GM12892 (cell line): ENCODE measurements around the gene KRT85.

Experiments used
- DNase-seq: peaks from one replicate; pipeline ENCODE4 v3.0.0; 2011; ENCODE audit not compliant: insufficient read length
- FAIRE-seq: peaks from 2 replicates; lab custom pipeline; 2011; peaks lifted over from hg19 to GRCh38; lab: Jason Lieb, UNC
- POLR2A ChIP-seq: IDR thresholded peaks from 2 replicates; pipeline ENCODE4 v1.6.1; 2011; ENCODE audit warnings: low read depth, low read length, control low read depth
- POLR2AphosphoS5 ChIP-seq: IDR thresholded peaks from 2 replicates; pipeline ENCODE4 v1.6.1; 2011; ENCODE audit warnings: low read depth, low read length, control low read depth
- TAF1 ChIP-seq: IDR thresholded peaks from 2 replicates; pipeline ENCODE4 v1.6.1; 2011; ENCODE audit warnings: low read depth, mild to moderate bottlenecking, control low read depth, low read length, borderline replicate concordance

KRT85 gene

DNA sequence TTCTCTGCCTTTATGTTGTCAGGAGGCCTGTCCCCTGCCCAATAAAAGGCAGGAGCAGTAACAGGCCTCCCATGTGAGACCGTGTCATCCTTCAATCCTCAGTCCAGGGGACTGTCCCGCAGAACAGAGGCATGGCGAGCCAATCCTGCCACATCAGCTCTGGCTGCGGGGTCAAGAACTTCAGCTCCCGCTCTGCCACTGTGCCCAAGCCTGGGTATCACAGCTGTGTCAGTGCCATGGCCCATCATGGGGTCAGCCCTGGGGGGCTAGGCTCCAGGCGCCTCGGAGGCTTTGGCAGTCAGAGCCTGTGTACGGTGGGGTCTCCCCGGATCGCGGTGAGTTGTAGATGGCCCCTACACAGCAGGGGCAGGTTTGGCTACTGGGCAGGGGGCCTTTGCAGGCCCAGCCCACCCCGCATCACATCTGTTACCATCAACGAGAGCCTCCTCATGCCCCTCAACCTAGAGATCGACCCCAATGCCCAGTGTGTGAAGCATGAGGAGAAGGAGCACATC, 26.2 kb downstream of the KRT85 start:
- TF ChIP-seq POLR2AphosphoS5 (no peak), TAF1 (no peak), POLR2A (no peak)
- FAIRE-seq (no peak), DNase-seq (no peak)

GRCh38 chr12:52338241-52338960, 28.9 kb downstream of the KRT85 start:
- FAIRE-seq: no peak
- no peak for TF ChIP-seq TAF1
- no peak for TF ChIP-seq POLR2A
- no peak for TF ChIP-seq POLR2AphosphoS5
- DNase-seq: no peak

- no peak for DNase-seq
- TF ChIP-seq TAF1: no peak
- no peak for TF ChIP-seq POLR2AphosphoS5
- TF ChIP-seq POLR2A: no peak
- no peak for FAIRE-seq
Observed at GRCh38 chr12:52337054-52337453, 30.2 kb downstream of the KRT85 start.

DNA sequence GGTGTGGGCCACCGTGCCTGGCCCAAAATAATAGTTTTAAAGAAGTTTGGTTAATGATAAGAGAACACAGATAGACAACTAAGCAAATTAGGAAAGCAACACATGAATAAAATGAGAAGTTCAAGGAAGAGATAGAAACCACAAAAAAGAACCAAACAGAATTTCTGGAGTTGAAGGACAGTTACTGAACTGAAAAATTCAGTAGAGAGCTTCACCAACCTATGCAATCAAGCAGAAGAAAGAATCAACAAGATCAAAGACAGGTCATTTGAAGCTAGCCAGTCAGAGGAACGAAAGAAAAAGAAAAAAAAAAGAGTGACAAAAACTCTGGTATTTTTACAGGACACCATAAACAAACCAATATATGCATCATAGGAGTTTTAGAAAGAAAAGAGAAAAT, 30.6 kb downstream of the KRT85 start:
- no peak for DNase-seq
- TF ChIP-seq TAF1 (no peak), POLR2AphosphoS5 (no peak), POLR2A (no peak)
- FAIRE-seq: no peak

DNA sequence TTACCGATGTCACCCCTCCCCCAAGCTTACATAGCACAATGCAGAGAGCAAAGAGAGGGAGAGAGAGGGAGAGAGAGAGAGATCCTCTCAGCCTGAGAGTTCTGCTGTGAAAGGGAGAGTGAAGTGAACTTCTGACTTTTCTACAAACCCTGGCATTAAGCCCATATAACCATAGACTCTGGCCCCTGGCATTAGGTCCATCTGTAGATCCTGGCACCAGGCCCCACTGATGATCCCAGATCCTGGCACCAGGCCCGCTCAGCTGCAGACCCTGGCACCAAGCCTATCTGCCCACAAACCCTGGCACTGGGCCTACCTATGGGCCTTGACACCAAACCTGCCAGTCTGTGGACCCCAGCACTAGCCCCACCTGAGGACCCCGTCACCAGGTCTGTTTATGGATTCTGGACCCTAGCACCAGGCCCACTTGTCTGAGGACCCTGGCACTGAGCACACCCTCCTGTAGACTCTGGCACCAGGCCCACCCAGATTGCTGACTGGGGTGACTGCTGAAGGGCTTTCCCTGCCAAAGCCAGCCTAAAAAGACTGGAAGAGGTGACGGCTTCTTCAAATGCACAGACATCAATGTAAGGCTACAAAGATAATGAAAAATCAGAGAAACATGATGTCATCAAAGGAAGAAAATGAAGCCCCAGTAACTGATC, 31.6 kb downstream of the KRT85 start:
- TF ChIP-seq POLR2AphosphoS5 (no peak), POLR2A (no peak), TAF1 (no peak)
- DNase-seq (no peak), FAIRE-seq (no peak)

DNA sequence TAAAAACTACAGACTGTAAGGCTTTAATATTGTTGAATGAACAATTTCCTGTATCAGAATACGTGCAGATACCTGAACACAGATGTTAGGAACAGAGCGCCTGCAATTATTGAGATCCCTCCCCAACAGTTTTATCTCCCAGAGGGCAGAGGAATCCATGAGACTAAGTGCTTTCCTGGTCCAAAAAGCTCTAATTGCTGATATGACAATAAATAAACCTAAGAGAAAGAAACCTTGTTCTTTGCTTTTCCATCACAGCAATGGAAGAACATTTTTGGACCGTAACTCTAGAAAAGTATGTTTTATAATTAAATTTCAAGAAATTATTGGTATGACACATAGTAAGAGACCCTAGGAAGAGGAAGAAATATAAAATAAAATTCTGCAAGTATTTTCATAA, 33.1 kb downstream of the KRT85 start:
- no peak for DNase-seq
- no peak for FAIRE-seq
- no peak for TF ChIP-seq POLR2AphosphoS5
- TF ChIP-seq POLR2A: no peak
- TF ChIP-seq TAF1: no peak

DNA sequence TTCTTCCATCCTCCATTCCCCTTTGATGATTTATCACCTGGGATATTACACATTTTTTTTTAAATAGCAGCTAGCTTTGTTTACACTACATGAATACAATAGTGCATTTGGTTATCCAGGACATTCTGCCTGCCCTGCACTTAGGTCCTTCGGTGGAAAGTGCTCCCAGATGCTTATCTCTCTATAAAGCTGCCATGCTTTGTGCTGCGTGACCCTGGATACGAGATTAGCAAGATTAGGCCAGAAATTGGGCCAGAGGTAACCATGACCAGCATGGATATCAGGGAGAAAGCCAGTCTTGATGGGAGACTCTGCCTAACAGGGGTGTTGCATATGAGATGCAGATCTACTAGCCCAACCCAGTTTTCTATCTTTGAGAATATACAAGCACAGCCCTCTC, 34.0 kb downstream of the KRT85 start:
- TF ChIP-seq POLR2A (no peak), POLR2AphosphoS5 (no peak), TAF1 (no peak)
- FAIRE-seq: no peak

GRCh38 chr12:52332381-52332780, 34.9 kb downstream of the KRT85 start:
- TF ChIP-seq TAF1 (no peak), POLR2AphosphoS5 (no peak)
- DNase-seq (no peak), FAIRE-seq (no peak)

More for the DNA sequence above, 34.0 kb downstream of the KRT85 start:
- no peak for DNase-seq

DNA sequence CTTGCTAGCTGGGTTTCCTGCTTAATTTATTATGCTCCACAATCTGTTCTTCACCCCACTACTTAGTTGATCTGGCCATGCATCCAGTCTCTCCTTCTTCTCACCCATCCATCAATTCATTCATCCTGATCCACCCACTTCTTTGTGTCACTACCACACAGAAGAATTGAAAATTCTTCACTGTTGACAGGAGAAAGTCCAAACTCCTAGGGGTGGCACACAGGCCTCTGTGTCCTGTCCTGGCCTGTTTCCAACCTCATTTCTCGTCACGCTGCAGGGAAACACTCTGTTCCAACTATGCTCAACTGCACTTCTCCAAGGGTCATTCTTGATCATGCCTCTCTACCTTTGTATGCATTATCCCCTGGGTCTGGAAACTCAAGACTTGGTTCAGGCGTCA, 35.4 kb downstream of the KRT85 start:
- TF ChIP-seq POLR2AphosphoS5: no peak
- no peak for TF ChIP-seq POLR2A
- TF ChIP-seq TAF1: no peak
- no peak for DNase-seq
- no peak for FAIRE-seq

- no peak for DNase-seq
- TF ChIP-seq TAF1 (no peak), POLR2A (no peak), POLR2AphosphoS5 (no peak)
- no peak for FAIRE-seq
Observed at GRCh38 chr12:52331039-52331438, 36.2 kb downstream of the KRT85 start.

DNA sequence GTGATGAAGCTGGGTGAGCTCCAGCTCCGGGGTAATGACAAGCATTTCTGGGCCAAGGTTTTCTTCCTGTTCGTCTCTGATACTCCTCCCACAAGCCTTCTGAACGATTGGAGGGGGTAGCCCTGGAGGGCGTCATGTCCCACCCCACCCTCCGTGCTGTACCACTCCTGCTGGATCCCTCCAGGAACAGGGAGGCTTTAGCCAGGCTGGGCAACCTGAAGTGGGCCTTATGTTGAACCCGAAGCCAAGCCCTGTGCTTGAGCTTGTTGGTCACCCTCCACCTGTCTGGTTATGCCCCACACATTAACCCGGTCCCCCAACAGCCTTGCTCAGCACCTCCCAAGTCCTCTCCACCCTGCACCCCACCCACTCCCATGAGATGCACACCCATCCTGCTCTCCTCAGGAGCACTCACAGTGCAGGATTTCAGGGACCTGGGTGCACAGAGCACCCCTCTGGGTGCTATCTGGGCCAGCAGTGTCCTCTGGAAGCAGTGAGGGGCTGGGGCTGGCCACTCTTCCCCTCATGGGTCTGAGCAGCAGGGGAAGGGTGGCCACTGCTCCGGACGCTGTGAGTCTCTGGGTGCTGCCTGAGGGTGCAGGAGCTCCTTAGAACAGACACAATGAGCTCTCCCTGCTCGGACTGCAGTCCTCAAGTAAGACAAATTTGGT, 39.3 kb downstream of the KRT85 start:
- FAIRE-seq (no peak), DNase-seq (no peak)
- no peak for TF ChIP-seq POLR2A
- no peak for TF ChIP-seq POLR2AphosphoS5
- no peak for TF ChIP-seq TAF1
